ENCODE data around the gene KIF13A. TPM values are rescaled to one million over a fixed set of nuclear protein-coding genes. Genes with fewer than 3 reads are reported as not detected.
A peak's percentile ranks its signal among the peaks of the same experiment; 100 is the strongest.
"Not testable (repeated sequence)": the region's sequence is repeated elsewhere in the genome, so short reads cannot be mapped to it uniquely, and the experiment has no call there.

KIF13A gene
- 16.7 TPM for total RNA-seq

DNA sequence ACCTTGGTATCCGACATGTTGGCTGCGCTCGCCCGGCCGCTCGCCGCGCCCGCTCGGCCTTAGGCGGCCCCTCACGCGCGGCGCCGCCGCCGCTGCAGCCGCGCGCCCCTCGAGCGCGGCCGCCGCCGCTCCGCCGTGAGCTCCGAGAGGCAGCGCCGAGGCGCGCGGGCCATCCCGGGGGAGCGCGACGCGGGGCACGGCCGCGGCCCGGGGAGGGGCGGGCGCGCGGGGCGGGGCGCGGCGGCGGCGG lies at the start of gene KIF13A:
KIF13A (minus strand) TSS at position 189 of the 250 bp plus-strand sequence; CDS start at position 17, 172 bp downstream.
- ATAC-seq (no peak), DNase-seq (ENCODE audit: low spot score) (no peak)

DNA sequence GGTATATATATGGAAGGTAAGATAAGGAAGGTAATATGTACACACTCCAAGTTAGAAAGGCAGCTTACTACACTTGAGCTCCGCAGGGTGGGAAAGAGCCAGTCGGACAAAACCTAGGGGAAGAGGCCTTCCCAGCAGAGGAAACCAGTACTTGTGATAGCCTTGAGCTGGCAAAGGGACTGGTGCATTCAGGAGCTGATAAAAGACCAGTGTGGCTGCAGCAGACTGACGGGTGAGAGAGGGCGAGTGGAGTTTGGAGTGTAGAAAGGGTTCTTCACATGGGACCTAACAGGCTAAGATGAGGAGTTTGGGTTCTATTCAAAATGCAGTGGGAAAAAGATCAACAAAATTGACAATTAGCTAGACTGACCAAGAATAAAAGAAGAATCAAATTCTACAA lies 49.3 kb upstream of the KIF13A start:
- DNase-seq (ENCODE audit: low spot score) (no peak), ATAC-seq (no peak)

DNA sequence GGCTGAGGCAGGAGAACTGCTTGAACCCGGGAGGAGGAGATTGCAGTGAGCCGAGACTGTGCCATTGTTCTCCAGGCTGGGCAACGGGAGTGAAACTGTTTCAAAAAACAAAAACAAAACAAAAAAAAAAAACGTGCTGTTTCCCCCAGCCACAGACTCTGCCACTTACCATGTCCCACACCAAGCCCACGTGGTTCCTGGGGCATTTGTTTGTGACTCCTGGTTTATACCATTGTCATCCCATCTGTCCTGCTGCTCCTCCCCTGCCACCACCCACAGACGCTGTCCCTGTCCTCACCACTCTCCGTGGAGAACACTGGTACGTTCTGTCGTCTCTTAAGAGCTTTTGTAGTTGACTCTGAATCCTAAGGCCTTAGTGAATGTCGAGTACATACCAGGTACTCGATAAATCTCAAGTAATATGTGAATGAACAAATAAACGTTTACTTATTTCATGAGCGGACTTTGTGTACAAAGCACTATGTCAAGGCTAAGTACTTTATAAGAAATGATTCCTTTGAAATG lies 48.0 kb upstream of the KIF13A start:
- DNase-seq (ENCODE audit: low spot score) = no peak
- ATAC-seq = no peak

DNA sequence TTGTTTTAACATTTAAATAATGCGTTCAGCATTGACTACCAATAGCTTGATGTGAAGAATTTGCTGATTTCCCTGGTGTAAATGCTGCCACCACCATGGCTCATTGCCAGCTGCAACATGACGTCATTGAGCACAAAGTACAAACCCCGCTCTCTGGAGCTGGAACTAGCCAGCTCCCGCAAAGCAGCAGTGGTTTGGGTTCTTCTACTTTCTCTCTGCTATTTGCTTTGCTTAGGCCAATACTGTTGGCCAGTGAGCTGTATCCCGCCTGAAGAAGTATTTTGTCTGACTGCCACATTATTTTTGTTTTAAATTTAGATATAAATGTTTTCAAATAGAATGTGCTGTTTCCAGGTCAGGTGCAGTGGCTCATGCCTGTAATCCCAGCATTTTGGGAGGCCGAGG lies 47.4 kb upstream of the KIF13A start:
- ATAC-seq (peak; percentile 89), DNase-seq (ENCODE audit: low spot score) (peak; percentile 79)

DNA sequence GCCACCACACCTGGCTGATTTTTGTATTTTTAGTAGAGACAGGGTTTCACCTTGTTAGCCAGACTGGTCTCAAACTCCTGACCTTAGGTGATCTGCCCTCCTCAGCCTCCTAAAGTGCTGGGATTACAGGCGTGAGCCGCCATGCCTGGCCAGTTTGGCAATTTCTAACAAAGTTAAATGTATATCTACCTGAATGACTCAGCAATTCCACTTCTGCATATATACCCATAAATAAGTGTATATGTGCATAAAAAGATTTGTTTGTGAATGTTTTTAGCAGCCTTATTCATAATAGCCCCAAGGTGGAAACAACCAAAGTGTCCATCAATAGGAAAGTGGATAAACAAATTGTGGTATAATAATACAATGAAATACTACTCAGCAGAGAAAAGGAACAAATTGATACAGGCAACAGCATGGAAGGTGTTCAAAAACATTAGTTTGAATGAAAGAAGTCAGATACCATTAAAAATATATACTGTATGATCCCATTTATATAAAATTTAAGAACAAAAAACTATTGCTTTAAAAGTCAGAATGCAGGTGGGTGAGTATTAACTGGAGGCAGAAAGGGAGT lies 44.3 kb upstream of the KIF13A start:
- ATAC-seq = no peak

DNA sequence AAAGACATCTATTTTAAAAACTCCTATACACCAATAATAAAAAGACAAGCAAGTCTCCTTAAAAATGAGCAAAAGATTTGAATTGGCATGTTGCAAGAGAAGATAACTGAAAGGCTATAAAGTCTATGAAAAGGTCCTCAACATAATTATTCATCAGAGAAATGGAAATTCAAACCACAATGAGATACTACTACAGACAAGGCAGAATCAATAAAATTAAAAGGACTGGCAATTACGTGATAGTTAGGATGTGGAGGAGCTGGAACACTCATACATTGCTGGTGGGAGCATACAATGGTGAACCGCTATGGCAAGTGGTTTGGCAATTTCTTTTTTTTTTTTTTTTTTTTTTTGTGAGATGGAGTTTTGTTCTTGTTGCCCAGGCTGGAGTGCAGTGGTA lies 43.8 kb upstream of the KIF13A start:
- DNase-seq (ENCODE audit: low spot score) (no peak), ATAC-seq (no peak)

More for the DNA sequence above, 44.3 kb upstream of the KIF13A start:
- DNase-seq (ENCODE audit: low spot score) = no peak

DNA sequence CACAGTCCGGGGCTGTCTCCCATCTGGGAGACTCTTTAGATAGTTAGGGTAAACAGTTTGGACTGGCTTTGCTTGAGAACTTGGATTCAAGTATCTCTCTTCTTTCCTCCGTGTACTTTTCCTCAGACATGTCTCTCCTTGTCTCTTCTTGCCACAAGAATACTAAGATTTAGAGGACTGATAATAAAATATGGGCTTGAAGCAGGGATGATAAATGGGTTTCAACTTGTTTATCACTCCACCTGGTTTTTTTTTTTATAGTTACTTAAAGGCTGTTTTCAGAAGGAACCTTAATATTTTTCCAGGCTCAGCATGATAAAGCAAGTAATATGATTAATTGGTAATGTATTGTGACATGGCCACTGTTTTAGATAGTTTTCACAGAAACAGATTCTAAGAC lies 40.9 kb upstream of the KIF13A start:
- no peak for ATAC-seq
- DNase-seq (ENCODE audit: low spot score) = no peak

DNA sequence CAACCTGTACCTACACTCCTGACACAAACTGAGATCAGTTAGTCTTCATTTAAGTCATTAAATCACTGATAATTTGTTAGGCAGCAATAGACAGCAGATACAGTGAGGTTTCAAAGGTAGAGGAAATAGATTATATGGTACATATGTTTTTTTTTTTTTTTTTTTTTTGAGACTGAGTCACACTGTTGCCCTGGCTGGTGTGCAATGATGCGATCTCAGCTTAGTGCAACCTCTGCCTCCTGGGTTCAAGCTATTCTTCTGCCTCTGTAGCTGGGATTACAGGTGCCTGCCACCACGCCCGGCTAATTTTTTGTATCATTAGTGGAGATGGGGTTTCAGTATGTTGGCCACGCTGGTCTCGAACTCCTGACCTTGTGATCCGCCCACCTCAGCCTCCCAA lies 38.2 kb upstream of the KIF13A start:
- no peak for DNase-seq (ENCODE audit: low spot score)
- ATAC-seq = no peak

DNA sequence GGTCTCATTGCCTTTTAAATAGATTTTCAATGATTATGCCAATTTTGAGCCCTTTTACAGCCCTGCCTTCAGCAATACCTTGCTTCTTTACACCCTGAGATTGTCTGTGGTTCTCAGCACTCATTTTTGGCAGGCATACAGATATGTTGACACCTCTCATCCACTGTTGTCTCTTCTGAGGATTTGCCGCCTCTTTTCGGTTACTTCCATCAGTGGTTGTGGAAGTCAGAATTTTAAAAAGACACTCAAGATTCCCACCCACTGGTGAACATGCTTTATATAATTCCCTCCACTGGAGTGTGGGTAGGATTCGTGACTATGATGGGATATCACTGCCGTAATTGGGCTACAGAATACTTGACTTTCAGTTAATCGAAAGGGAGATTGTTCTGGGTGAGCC lies 37.4 kb upstream of the KIF13A start:
- ATAC-seq = no peak
- no peak for DNase-seq (ENCODE audit: low spot score)

DNA sequence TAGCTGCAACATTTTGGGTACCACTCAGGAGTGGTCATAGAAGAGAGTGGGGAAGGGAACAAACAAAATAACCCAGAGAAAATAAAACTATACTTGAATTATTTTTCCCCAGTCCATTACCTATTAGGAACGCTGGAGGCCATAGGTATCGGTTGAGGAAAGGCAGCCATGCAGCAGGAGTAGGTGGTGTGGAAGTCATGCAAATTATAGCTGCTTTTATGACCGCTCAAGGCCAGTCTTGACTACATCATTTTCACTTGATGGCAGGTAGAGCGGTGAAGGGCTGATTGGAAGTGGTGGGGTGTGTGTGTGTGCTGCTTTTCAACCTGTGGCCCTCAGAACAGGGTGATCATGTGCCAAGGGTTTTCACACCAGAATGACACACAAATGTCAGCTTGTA lies 36.5 kb upstream of the KIF13A start:
- DNase-seq (ENCODE audit: low spot score) (no peak), ATAC-seq (no peak)

DNA sequence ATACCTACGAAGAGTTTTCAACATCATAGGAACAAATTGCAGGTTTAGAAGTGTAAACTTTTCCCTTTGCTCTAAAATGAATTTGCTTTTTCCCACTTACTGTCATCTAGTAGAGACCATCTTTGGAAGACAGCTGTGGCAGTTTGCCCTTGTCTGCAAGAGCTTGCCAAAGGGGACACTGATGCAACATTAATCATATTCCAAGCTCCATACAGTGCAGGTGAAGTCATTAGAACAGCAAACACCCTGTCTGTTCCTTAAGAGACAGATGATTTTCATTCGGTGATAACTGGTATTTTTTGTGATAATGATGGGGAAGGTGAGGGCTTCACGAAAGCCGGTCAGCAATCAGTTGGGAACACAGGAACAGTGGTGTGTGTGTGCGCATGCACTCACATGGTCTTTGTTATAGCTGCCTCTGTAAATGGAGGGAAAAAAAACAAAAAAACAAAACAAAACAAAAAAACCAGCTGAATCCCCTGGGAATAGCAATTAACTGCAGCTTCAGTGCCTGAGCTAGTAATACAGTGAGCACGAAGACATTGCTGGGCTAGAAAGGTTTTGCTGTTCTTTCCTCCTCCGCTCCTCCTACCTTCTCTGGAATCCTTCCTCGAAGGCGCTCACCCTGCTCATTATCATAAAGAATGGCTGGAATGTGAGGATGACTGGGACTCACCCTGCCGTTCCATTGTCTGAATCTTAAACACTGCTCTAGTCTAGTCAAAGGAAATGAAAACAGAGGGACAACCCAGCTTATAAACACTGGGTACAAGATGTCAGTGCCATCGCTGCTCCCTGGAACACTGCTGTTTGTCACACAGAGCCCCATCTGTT lies 35.2 kb upstream of the KIF13A start:
- ATAC-seq = no peak
- DNase-seq (ENCODE audit: low spot score) = no peak

DNA sequence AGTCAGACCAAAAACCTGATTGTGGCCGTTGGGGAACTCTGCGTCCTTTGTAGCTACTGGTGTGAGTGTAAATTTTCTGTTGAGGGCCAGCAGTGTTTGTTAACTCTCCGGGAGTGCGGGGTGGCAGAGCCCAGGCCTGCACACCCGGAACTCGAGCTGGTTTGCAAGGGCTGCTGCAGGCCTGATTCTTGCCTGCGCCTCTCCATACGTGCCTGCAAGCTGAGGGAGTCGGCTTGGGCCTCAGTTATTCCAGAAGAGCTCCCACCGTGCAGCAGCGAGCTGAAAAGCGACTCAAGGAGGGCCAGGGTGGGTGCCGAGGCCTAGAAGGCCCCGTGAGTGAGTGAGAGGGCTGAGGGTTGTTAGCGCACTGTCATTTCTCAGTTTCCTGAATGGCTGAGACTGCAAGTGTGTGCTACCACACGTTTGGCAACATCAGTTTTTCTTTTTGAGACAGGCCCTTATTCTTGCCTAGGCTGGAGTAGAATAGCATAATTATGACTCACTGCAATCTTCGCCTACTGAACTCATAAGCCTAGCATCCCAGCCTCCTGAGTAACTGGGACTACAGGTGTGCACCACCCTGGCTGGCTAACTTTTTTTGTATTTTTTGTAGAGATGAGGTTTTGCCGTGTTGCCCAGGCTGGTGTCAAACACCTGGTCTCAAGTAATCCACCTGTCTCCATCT lies 33.9 kb upstream of the KIF13A start:
- no peak for ATAC-seq

DNA sequence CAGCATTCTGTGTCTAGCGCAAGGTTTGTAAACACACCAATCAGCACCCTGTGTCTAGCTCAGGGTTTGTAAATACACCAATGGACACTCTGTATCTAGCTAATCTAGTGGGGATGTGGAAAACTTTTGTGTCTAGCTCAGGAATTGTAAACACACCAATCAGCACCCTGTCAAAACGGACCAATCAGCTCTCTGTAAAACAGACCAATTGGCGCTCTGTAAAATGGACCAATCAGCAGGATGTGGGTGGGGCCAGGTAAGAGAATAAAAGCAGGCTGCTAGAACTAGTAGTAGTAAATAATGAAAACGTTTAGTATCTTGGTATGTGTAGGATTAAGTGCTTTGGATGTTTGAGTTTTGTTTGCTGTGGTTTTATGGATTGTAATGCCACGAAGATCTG lies 33.1 kb upstream of the KIF13A start:
- not testable (repeated sequence) for ATAC-seq; DNase-seq (ENCODE audit: low spot score)

More for the DNA sequence above, 33.9 kb upstream of the KIF13A start:
- DNase-seq (ENCODE audit: low spot score) = no peak

DNA sequence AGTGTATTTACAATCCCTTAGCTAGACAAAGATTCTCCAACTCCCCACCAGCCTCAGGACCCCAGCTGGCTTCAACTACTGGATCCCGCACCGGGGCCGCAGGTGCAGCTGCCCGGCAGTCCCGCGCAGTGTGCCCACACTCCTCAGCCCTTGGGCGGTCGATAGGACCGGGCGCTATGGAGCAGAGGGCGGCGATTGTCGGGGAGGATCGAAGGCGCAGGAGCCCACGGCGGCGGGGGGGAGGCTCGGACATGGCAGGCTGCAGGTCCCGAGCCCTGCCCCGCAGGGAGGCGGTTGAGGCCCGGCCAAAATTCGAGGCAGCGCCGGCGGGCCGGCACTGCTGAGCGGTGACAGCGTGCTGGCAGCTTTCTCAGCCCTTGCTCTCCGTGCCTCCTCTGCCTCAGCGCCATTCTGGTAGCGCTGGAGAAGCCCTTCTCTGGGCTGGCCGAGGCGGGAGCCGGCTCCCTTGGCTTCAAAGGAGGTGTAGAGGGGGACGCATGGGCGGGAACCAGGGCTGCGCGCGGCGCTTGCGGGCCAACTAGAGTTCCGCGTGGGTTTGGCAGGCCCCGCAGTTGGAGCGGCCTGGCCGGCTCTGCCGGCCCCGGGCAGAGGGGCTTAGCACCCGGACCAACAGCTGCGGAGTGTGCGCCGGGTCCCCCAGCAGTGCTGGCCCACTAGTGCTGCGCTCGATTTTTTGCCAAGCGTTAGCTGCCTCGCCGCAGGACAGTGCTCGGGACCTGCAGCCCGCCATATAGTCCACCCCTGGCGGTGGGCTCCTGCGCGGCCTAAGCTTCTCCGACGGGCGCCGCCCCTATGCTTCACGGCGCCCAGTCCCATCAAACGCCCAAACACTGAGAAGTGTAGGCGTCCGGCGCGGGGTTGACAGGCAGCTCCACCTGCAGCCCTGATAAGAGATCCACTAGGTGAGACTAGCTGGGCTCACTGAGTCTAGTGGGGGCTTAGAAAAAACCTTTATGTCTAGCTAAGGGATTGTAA lies 32.4 kb upstream of the KIF13A start:
- peak; percentile 78 for ATAC-seq
- peak; percentile 48 for DNase-seq (ENCODE audit: low spot score)

DNA sequence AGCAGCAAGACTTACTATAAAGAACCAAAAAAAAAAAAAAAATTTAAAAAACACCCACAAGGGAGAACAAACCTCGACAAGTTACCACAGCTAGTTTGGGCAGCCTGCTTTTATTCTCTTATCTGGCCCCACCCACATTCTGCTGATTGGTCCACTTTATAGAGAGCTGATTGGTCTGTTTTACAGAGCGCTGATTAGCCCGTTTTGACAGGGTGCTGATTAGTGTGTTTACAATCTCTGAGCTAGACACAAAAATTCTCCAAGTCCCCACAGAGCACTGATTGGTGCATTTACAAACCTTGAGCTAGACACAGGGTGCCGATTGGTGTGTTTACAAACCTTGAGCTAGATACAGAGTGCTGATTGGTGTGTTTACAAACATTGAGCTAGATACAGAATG lies 31.7 kb upstream of the KIF13A start:
- peak; percentile 15 for ATAC-seq
- DNase-seq (ENCODE audit: low spot score) = not testable (repeated sequence)

DNA sequence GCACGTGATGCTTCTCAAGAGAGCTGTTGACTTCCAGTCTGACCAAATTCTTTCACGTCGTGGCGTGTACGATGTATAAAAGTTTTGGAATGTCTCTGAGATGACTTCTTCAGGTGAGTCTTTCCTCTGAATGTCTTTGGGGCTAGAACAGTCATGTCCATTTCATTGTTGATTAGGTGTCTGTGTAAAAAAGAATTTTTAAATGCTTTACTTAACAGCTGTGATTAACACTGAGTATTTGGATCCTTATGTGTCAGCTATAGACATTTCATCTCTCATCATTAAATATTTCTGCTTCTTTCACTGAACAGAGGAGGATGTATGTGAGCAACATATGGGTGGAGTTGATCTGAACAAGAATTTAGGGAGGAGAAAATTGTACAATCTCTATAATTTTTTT lies 29.3 kb upstream of the KIF13A start:
- DNase-seq (ENCODE audit: low spot score) (no peak), ATAC-seq (no peak)

DNA sequence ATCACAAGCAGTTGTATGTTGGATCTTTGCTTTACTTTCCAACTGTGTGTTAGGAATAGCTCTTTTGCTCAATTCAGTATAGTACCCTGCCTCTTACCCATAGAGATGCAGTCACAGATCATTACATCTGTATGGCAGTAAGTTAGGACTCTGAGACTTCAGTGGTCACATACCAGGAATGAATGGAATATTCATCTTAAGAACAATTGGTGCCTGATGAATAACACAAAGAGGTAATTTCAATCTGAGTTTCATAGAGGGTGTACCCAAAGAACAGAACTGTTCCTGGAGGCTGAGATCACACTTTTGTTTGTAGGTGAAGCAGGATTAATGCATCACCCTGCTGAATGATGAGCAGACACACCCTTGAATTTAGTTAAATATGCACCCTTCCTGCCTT lies 28.7 kb upstream of the KIF13A start:
- no peak for ATAC-seq
- DNase-seq (ENCODE audit: low spot score) = no peak

DNA sequence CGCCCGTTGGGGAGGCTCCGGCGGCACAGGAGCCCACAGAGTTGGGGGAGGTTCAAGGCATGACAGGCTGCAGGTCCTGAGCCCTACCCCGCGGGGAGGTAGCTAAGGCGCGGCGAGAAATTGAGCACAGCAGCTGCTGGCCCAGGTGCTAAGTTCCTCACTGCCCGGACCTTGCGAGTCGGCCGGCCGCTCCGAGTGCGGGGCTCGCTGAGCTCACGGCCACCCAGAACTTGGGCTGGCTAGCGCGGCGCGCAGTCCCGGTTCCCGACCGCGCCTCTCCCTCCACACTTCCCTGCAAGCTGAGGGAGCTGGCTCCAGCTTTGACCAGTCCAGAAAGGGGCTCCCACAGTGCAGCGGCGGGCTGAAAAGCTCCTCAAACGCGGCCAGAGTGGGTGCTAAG lies 23.9 kb upstream of the KIF13A start:
- ATAC-seq (no peak), DNase-seq (ENCODE audit: low spot score) (no peak)

DNA sequence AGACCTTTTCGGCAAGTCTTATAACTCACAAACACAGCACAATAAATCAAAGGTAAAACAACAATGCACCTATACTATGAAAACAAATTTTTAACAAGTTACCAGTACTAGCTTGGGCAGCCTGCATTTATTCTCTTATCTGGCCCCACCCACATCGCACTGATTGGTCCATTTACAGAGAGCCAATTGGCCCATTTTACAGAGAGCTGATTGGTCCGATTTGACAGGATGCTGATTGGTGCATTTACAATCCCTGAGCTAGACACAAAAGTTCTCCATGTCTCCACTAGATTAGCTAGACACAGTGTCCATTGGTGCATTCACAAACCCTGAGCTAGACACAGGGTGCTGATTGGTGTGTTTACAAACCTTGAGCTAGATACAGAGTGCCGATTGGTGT lies 23.1 kb upstream of the KIF13A start:
- not testable (repeated sequence) for ATAC-seq; DNase-seq (ENCODE audit: low spot score)

DNA sequence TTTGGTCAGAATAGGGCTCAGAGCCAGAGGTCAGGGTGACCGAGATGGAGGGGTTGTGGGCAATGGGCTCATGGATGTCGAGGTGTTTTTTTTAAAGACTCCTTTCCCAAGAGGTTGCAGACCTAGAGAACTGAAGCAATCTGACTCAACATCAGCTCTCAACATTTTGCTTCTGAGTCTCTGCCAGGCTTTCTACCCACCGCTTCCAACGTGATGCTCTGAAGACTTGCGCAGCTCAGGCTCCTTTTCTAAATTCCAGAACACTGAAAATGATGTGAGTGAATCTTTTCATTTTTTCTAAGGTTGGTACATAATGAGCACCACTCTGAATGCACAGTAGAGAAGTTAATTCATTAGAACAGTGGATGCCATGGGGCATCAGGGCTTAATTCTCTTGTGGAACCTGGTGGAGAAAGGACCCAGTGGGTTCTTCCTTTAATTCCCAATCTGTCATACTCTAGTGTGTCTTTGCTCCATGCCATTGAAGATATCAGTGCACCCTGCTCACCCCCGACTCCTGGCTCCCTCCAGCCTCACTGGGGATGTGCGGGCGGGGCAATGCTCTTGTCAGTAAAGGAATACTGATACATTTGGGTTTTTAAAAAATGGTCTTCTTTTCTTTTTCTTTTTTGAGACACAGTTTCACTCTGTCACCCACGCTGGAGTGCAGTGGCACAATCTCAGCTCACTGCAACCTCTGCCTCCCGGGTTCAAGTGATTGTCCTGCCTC lies 17.0 kb upstream of the KIF13A start:
- no peak for DNase-seq (ENCODE audit: low spot score)
- no peak for ATAC-seq

Measured in left lobe of liver (tissue), 2 donors.